Lung (tissue), 12 donors: ENCODE results near the gene ADAMTS9. TPM values are rescaled to one million over a fixed set of nuclear protein-coding genes. Genes with fewer than 3 reads are reported as not detected.

ENCODE experiments used
- ATAC-seq: fragments of 200-7000 bp; cut with Tn5 transposase; one replicate; pipeline ENCODE4 v1.9.1; 2020; ENCODE audit warnings: moderate number of reproducible peaks; ENCODE audit not compliant: insufficient read depth, low FRiP score
- DNase-seq, 3 donors: peaks; one replicate each; pipeline ENCODE4 v3.0.0-alpha.2; 2013 to 2017
- H3K27ac ChIP-seq, 2 donors: one replicate each; pipeline ENCODE4 v1.5.1; 2013; ENCODE audit warnings: mild to moderate bottlenecking in 2 of 2, moderate library complexity in 2 of 2, control low read depth in 1 of 2, inconsistent platforms in 1 of 2, low read depth in 1 of 2, low read length in 1 of 2
- H3K27me3 ChIP-seq, 3 donors: one replicate each; pipeline ENCODE4 v1.5.1; 2013; ENCODE audit warnings: low read length in 2 of 3; ENCODE audit not compliant: control insufficient read depth in 3 of 3, insufficient read depth in 3 of 3
- H3K36me3 ChIP-seq, 4 donors: one replicate each; pipeline ENCODE4 v1.5.1; 2013; ENCODE audit warnings: low read length in 4 of 4, mild to moderate bottlenecking in 1 of 4, moderate library complexity in 1 of 4; ENCODE audit not compliant: control insufficient read depth in 4 of 4, insufficient read depth in 4 of 4
- H3K4me1 ChIP-seq, 5 donors: one replicate each; pipeline ENCODE4 v1.5.1; 2013; ENCODE audit warnings: low read length in 5 of 5, mild to moderate bottlenecking in 2 of 5, moderate library complexity in 1 of 5; ENCODE audit not compliant: control insufficient read depth in 5 of 5, insufficient read depth in 5 of 5
- H3K4me3 ChIP-seq: one replicate; pipeline ENCODE4 v1.5.1; 2013; ENCODE audit warnings: mild to moderate bottlenecking, control low read depth, moderate library complexity
- H3K9ac ChIP-seq, 2 donors: one replicate each; pipeline ENCODE4 v1.5.1; 2013; ENCODE audit warnings: low read length in 2 of 2, control low read depth in 1 of 2; ENCODE audit not compliant: insufficient read depth in 1 of 2
- H3K9me3 ChIP-seq, 4 donors: one replicate each; pipeline ENCODE4 v1.5.1; 2013; ENCODE audit warnings: low read length in 3 of 4, mild to moderate bottlenecking in 1 of 4, moderate library complexity in 1 of 4; ENCODE audit not compliant: control insufficient read depth in 4 of 4, insufficient read depth in 3 of 4
- CTCF ChIP-seq: IDR thresholded peaks from 2 replicates; pipeline ENCODE4 v1.5.1; 2012; ENCODE audit warnings: mild to moderate bottlenecking; ENCODE audit errors: control extremely low read depth, extremely low read depth
- WGBS, 2 donors: extraction: QIAGEN DNeasy Blood & Tissue Kit; methylation state at CpG; one replicate each; pipeline ENCODE4 v1.1.7; 2013; 5-methylcytosine and 5-hydroxymethylcytosine counted together
- polyA plus RNA-seq, 2 donors: library from polyadenylated mRNA; stranded (reverse); fragments of 200-250 nt; gene quantifications; one replicate each; pipeline ENCODE4 v1.2.1, GENCODE V29; 2013
- total RNA-seq, 2 donors: library from RNA; depleted of rRNA in 1 of 2; stranded (reverse); fragments of >200 nt in 1 of 2; gene quantifications; one replicate each; pipeline ENCODE4 v1.2.1, GENCODE V29; 2014 to 2021
- donor health status: control.
- donor health status: control.
- donor health status: Bipolar disorder and iron deficiency.
- donor health status: healthy.
- donor health status: DM: yes; HTN: yes; CAD: no.

ADAMTS9 gene
- total and polyA plus RNA-seq, 4 donors: 29.9 to 75.6 (median 42.9) TPM

GRCh38 chr3:64644483-64644882, 43.3 kb downstream of the ADAMTS9 start:
- peaks cover 8 to 38% (median 14%) of the 10 kb centered on the region in 4 donors for H3K36me3 ChIP-seq
- no peak for ATAC-seq

GRCh38 chr3:64642327-64643151, 45.3 kb downstream of the ADAMTS9 start:
- Histone ChIP-seq H3K36me3 (peaks cover 4 to 38% (median 8%) of the 10 kb centered on the region in 4 donors), H3K9ac (no peak overlapping the region), H3K9me3 (no peaks in the 10 kb centered on the region), H3K4me3 (no peak overlapping the region), H3K27ac (no peak overlapping the region), H3K4me1 (peaks cover 0 to 2% (median 0%) of the 10 kb centered on the region in 5 donors), H3K27me3 (no peaks in the 10 kb centered on the region)
- DNase-seq (no peak), ATAC-seq (no peak)
- 93 to 95% methylated on average over 18 of the region's 18 CpGs for WGBS, 2 donors
- TF ChIP-seq CTCF: no peak

More at GRCh38 chr3:64644483-64644882, 43.3 kb downstream of the ADAMTS9 start:
- H3K27ac ChIP-seq: no peak overlapping the region
- no peak for DNase-seq
- TF ChIP-seq CTCF: no peak
- H3K27me3 ChIP-seq: no peaks in the 10 kb centered on the region
- WGBS, 2 donors: 89 to 96% methylated on average over 3 of the region's 3 CpGs
- peaks cover 0 to 2% (median 0%) of the 10 kb centered on the region in 4 donors for H3K9me3 ChIP-seq
- H3K9ac ChIP-seq: no peak overlapping the region
- no peak overlapping the region for H3K4me3 ChIP-seq
- H3K4me1 ChIP-seq: no peaks in the 10 kb centered on the region

- TF ChIP-seq CTCF: no peak
- DNase-seq: no peak
- Histone ChIP-seq H3K9me3 (no peaks in the 10 kb centered on the region), H3K27me3 (no peaks in the 10 kb centered on the region), H3K4me3 (no peak overlapping the region), H3K9ac (no peak overlapping the region), H3K27ac (no peak overlapping the region), H3K36me3 (peaks cover 6 to 42% (median 13%) of the 10 kb centered on the region in 4 donors), H3K4me1 (peaks cover 0 to 2% (median 0%) of the 10 kb centered on the region in 5 donors)
- WGBS, 2 donors: 82 to 84% methylated on average over 3 of the region's 3 CpGs
- ATAC-seq: no peak
Observed at GRCh38 chr3:64638981-64639481, 48.8 kb downstream of the ADAMTS9 start.
